Stimulated activated CD8-positive, alpha-beta memory T cell treated with anti-CD3 and anti-CD28 coated beads, Interleukin-4, amount 100 ng/mL, for 48 hours (primary cell): ENCODE data around the gene FAM13B.
"Not testable (repeated sequence)": the region's sequence is repeated elsewhere in the genome, so short reads cannot be mapped to it uniquely, and the experiment has no call there.

Experiments
- DNase-seq: peaks from one replicate; pipeline ENCODE4 v3.0.0-alpha.2; 2020

Gene FAM13B

GRCh38 chr5:138033386-138033808, 518 bp upstream of the FAM13B start:
- DNase-seq: no peak

GRCh38 chr5:138032028-138032571, 779 bp downstream of the FAM13B start:
- no peak for DNase-seq

- DNase-seq: no peak
These were observed 2.9 kb downstream of the FAM13B start for GRCh38 chr5:138029944-138030343.

- no peak for DNase-seq
These were observed 3.4 kb downstream of the FAM13B start for GRCh38 chr5:138029501-138029900.

GRCh38 chr5:138028971-138029365, 3.9 kb downstream of the FAM13B start:
- no peak for DNase-seq

GRCh38 chr5:138028262-138028970, 4.5 kb downstream of the FAM13B start:
- not testable (repeated sequence) for DNase-seq

GRCh38 chr5:138026793-138027192, 6.1 kb downstream of the FAM13B start:
- DNase-seq: not testable (repeated sequence)

- no peak for DNase-seq
These were observed 7.6 kb downstream of the FAM13B start for GRCh38 chr5:138025285-138025684.

GRCh38 chr5:138024117-138024516, 8.8 kb downstream of the FAM13B start:
- no peak for DNase-seq

- no peak for DNase-seq
These were observed 10.0 kb downstream of the FAM13B start for GRCh38 chr5:138022912-138023311.

- no peak for DNase-seq
These were observed 11.1 kb downstream of the FAM13B start for GRCh38 chr5:138021771-138022170.

GRCh38 chr5:138018849-138019248, 14.0 kb downstream of the FAM13B start:
- DNase-seq: no peak

GRCh38 chr5:138015916-138016315, 17.0 kb downstream of the FAM13B start:
- no peak for DNase-seq

GRCh38 chr5:138011991-138012390, 20.9 kb downstream of the FAM13B start:
- DNase-seq: no peak

- DNase-seq: no peak
These were observed 32.7 kb downstream of the FAM13B start for GRCh38 chr5:138000102-138000723.

GRCh38 chr5:137997726-137998213, 35.1 kb downstream of the FAM13B start:
- DNase-seq: peak; percentile 30

GRCh38 chr5:137995749-137996128, 37.1 kb downstream of the FAM13B start:
- DNase-seq: no peak

GRCh38 chr5:137995077-137995748, 37.7 kb downstream of the FAM13B start:
- no peak for DNase-seq

GRCh38 chr5:137994556-137994955, 38.3 kb downstream of the FAM13B start:
- DNase-seq: no peak

- no peak for DNase-seq
These were observed 43.5 kb downstream of the FAM13B start for GRCh38 chr5:137989419-137989818.

- DNase-seq: no peak
These were observed 57.7 kb downstream of the FAM13B start for GRCh38 chr5:137975208-137975607.

- DNase-seq: not testable (repeated sequence)
These were observed 62.5 kb downstream of the FAM13B start for GRCh38 chr5:137970384-137970783.

GRCh38 chr5:137960819-137961218, 72.1 kb downstream of the FAM13B start:
- no peak for DNase-seq

GRCh38 chr5:137960141-137960540, 72.7 kb downstream of the FAM13B start:
- DNase-seq: no peak
